ENCODE data around the gene DDX4.
"Not testable (repeated sequence)": the region's sequence is repeated elsewhere in the genome, so short reads cannot be mapped to it uniquely, and the experiment has no call there.

Gene DDX4

DNA sequence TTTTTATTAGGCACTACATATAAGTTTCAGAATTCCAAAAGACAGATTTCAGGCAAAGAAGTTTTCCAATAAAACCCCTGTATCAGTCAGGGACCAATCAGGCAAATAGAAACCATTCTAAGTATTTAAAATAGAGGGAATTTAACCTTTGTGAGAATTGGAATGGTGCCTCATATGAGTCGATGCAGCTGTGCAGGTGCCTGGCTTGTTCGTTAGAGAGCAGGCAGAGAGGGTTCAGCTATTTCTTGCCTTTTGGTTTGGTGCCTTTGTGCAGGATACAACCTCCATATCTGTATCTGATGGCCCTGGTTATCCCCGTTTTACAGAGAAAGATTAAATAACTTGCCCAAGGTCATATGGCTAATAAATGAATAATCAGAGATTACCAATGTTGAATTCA, 6.0 kb upstream of the DDX4 start:
- DNase-seq, result no peak

DNA sequence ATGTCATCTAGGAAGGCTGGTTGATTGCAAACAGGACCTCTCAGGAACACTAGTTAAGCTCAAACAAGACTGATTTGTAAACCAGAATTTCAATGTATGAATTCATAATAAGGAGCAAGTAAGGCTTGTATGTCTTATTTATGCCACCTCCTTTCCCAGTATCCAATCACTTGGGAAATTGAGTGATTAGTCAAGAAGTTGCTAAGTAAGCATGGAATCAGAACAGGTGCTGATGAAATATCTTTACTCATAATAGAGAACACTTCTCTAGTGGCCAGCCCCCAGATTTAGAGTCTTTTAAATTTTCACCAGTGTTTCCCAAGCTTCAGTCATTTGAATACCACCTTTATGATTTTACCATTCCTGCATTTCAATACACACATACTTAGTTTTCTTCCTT, 5.3 kb upstream of the DDX4 start:
- DNase-seq, result no peak

GRCh38 chr5:55734658-55735057, 3.2 kb upstream of the DDX4 start:
- no peak for DNase-seq

DNA sequence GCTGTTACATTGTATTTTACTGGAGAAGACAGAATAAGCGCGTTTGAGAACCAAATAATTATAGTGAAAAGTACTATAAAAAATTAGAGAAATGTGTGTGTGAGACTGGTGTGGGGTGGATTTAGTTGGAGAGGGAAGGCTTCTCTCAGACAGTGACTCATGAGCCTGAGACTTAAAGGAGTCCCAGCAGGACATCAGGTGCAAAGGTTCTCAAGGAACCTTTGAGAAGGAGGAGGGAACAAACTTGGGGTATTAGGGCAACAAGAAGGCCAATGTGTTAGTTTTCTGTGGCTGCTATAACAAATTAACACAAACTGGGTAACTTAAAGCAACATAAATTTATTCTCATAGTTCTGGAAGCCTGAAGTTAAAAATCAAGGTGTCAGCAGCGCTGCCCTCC, 4.9 kb downstream of the DDX4 start:
- DNase-seq, result no peak

GRCh38 chr5:55747778-55748318, 10.0 kb downstream of the DDX4 start:
- DNase-seq, result no peak

GRCh38 chr5:55749387-55749786, 11.5 kb downstream of the DDX4 start:
- no peak for DNase-seq

GRCh38 chr5:55750063-55750462, 12.2 kb downstream of the DDX4 start:
- DNase-seq, result no peak

DNA sequence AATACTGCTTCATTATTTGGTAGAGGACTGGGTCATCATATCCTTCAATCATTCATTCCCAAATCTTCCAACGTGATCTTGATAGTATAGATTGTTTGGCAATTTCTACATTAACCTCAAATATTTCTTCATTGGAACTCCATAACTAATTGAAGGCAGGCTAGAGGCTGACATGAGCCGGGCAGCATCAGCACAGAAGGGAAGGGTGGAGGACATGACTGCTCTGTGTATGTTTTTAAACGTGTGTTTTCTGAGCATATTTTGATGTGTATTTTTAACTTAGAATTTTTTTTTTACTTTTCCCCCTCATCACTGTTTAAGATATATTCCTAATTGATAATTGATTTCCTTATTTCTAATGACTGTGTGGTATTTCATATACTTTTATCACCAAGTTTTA, 12.6 kb downstream of the DDX4 start:
- no peak for DNase-seq

GRCh38 chr5:55758231-55758630, 20.4 kb downstream of the DDX4 start:
- DNase-seq, result no peak

DNA sequence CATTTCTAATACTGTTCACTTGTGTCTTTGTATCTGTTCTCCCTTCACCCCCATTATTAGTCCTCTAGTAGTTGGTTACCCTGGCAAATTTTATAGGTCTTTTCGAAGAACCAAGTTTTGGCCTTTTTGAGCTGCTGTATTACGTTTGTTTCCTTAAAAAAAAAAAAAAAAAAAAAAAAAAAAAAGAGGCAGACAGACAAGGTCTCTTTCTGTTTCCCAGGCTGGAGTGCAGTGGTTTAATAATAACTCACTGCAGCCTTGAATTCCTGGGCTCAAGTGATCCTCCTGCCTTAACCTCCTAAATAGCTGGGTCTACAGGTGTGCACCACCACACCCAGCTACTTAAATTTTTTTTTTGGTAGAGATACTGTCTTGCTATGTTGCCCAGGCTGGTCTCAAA, 20.9 kb downstream of the DDX4 start:
- no peak for DNase-seq

- DNase-seq, result not testable (repeated sequence)
These were observed 23.9 kb downstream of the DDX4 start for GRCh38 chr5:55761721-55762120.

GRCh38 chr5:55763746-55764420, 26.0 kb downstream of the DDX4 start:
- no peak for DNase-seq

GRCh38 chr5:55768279-55768678, 30.4 kb downstream of the DDX4 start:
- DNase-seq, result no peak

DNA sequence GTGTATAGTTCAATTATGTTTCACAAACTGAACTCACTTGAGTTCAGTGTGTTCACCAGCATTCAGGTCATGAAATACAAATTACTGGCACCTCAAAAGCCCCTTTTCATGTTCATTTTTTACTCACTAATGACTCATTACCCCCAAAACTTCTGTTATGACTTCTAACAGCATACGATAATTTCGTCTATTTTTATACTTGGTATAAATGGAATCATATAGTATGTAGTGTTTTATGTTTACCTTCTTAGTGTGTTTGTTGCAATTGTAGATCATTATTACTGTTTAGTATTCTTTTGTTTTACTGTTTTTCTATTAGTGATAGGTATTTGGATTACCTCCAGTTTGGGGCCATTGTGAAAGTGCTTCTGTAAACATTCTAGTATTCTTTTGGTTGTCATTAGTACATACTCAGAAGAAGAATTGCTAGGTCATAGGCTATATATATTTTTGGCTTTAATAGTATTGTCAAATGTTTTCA, 33.4 kb downstream of the DDX4 start:
- no peak for DNase-seq

DNA sequence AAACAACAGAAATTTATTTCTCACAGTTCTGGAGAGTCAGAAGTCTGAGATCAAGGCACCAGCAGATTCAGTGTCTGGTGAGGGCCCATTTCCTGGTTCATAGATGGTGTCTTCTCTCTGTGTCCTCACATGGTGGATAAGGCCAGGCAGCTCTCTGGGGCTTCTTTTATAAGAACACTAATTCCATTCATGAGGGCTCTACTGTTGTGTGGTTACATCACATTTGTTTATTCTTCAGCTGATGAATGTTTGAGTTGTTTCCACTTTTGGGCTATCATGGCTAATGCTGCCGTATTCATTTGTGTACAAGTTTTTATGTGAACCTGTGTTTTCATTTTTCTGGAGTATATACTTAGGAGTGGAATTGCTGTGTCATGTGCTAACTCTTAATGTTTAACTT, 35.2 kb downstream of the DDX4 start:
- DNase-seq, result no peak

DNA sequence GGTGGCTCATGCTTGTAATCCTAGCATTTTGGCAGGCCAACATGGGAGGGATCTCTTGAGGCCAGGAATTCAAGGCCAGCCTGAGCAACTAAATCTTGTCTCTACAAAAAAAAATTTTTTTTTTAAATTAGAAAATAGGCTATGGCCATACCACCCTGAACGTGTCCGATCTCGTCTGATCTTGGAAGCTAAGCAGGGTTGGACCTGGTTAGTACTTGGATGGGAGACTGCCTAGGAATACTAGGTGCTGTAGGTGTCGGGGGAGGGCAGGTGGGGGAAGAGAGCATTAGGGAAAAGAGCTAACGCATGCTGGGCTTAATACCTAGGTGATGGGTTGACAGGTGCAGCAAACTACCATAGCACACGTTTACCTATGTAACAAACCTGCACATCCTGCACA, 39.5 kb downstream of the DDX4 start:
- DNase-seq, result no peak

DNA sequence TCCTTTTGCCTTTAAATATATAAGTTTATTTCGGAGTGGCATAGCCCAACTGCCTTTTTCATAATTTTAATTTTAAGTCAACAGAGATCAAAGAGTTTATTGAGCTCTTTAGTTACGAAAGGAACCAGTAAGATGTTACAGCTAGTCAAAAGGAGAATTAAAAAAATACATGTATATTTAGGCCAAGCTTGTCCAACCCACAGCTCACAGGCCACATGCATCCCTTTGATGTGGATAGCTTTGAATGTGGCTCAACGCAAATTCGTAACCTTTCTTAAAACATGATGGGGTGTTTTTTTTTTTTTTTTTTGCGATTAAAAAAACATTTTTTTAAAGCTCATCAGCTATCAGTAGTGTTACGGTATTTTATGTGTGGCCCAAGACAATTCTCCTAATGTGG, 63.1 kb downstream of the DDX4 start:
- DNase-seq, result no peak

GRCh38 chr5:55808814-55809213, 71.0 kb downstream of the DDX4 start:
- DNase-seq, result not testable (repeated sequence)

DNA sequence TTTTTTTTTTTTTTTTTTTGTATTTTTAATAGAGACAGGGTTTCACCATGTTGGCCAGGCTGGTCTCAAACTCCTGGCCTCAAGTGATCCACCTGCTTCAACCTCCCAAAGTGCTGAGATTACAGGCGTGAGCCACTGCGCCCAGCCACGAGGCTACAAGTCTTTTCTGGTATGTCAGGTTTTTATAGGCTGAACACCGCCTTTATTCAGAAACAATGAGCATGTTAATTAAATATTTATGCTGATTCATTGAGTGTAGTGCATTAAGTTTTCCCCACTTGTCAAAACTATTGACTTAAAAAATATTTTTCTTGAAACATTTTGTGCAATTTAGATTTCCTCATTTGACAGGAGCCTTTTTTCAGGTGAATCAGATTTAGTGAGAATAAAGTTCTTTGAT, 78.1 kb downstream of the DDX4 start:
- not testable (repeated sequence) for DNase-seq

- no peak for DNase-seq
These were observed 78.5 kb downstream of the DDX4 start for GRCh38 chr5:55816342-55816741.

DNA sequence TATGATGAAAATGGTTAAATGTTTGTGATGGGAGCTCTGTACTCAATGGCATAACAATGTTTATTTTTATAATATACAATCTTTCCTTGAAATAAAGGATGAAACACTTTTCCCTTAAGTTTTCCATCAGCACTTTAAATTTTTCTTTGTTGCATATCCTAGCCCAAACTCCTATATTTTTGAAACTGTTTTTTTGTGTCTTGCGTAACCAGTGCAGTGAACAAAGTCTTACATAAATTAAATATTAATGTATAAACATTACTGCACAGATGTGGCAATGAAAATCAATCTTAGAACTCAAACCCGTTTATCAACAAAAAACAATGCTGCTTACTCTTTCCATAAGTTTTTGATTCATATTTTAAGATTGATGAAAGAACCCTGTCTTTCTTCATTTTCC, 79.2 kb downstream of the DDX4 start:
- no peak for DNase-seq

DNA sequence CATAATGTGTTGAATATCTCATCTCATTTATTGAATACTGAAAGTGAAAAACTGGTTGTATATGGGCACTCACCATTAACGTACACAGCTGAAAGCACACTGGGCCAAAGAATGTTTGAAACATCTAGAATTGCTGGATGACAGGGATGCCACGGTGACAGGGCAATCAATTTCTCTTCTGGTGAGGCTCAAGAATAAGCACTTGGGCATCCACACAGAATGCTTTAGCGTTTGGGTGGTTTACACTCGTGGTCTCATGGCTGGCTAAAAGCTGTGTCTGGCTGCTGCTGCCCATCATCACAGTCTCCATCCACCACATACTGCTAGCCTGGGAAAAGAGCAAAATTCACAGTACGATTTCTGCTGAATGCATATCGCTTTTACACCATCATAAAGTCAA, 82.6 kb downstream of the DDX4 start:
- no peak for DNase-seq

DNA sequence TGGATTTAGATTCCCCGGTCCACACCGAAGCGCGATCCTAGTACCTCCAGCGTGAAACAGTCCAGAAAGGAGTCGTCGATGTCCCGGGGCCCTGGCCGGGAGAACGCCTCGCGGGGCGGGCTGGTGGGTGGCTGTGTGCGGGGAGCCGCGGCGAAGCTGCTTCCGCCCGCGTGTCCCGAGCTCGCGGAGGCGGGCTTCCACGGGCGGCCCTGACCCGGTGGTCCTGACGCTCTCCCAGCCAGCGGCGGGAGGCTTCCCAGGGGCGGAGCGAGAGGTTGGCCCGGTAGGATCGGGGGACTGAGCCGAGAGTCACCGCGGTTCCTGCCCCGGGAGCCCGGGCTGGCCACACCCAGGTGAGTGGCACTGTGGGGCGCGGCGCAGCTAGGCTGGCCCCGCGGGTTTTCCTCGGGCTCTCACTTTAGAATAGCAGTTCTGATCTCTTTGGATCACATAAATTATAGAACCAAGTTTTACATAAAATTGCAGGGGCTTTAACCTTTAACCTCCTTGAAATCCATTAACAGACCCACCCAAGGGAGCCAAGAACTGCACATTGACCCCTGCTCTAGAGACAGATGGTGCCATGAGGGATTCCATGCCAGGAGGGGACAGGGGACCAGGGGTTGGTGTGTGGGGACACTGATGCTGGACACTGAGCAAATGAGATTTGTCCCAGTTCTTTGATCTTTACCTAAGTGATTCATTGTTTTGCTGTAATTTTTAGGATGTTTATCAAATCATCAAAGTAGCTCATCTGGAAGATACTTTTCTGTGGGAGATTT, 84.1 kb downstream of the DDX4 start:
- no peak for DNase-seq

- no peak for DNase-seq
These were observed 85.4 kb downstream of the DDX4 start for GRCh38 chr5:55823151-55823796.
